Mammary epithelial cell (primary cell): ENCODE data around the gene PPP1R13L.

Experiments
- EZH2 ChIP-seq: IDR thresholded peaks from 2 replicates; pipeline ENCODE4 v1.6.1; 2012; ENCODE audit warnings: low read length, inconsistent platforms, borderline replicate concordance
- TF ChIP-seq, protein P1 (sequence below), 2 donors: IDR thresholded peaks in 1 of 2; conservative IDR thresholded peaks in 1 of 2; 2 replicates each; pipeline ENCODE4 v1.5.1; 2011 to 2012; ENCODE audit warnings: inconsistent platforms in 2 of 2, low read length in 2 of 2, mild to moderate bottlenecking in 2 of 2, control low read depth in 1 of 2, low read depth in 1 of 2; ENCODE audit not compliant: insufficient read depth in 1 of 2; ENCODE audit errors: extremely low read depth in 1 of 2

DNA sequence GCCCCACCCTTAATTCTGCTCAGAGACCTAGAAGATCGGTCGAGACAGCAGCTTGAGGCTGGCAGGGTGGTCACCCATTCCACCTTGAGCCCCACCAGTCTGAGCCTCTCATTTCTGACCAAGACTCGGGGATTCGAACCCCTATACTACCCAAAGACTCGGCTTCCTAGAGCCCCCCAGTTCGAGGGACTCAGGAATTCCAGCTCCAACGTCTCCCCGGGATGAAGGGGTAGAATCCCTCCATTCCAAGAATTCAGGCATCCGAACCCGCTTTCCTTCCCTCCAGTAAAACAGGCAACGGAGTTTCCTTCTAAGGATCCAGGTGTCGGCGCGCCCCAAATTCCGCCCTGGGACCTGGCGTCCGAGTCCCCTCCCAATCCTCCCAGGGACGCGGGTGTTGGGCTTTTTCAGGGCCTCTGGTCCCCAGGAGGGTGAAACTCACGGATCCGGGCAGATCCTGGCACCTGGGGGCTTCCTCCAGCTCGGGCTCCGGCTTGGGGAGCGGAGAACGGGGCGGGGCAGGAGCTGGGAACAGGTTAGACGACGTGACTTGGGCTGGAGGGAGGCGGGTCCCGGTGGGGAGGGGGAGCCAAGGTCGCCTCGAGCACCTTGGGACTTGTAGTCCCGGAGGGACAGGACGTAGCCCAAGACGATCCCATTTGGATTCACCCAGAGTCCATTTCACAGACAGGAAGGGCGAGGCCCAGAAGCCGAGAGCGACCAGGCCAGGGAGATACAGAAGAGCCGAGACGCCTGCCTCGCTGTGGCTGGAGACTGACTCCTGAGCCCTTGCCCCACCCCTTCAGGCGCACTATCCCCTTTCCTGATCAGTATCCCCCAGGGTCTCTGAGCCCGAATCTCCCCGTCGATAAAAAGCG lies at the start of gene PPP1R13L:
- TF ChIP-seq, protein P1, sequence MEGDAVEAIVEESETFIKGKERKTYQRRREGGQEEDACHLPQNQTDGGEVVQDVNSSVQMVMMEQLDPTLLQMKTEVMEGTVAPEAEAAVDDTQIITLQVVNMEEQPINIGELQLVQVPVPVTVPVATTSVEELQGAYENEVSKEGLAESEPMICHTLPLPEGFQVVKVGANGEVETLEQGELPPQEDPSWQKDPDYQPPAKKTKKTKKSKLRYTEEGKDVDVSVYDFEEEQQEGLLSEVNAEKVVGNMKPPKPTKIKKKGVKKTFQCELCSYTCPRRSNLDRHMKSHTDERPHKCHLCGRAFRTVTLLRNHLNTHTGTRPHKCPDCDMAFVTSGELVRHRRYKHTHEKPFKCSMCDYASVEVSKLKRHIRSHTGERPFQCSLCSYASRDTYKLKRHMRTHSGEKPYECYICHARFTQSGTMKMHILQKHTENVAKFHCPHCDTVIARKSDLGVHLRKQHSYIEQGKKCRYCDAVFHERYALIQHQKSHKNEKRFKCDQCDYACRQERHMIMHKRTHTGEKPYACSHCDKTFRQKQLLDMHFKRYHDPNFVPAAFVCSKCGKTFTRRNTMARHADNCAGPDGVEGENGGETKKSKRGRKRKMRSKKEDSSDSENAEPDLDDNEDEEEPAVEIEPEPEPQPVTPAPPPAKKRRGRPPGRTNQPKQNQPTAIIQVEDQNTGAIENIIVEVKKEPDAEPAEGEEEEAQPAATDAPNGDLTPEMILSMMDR (conservative IDR thresholded peaks at IDR 0.05 in 1 of 2, IDR thresholded peaks at IDR 0.05 in 1 of 2; ENCODE audit: extremely low read depth in 1 of 2, insufficient read depth in 1 of 2, low read depth in 1 of 2, low read length in 2 of 2) = no peak
- no peak for TF ChIP-seq EZH2
